Neural crest cell (in vitro differentiated cells): ENCODE results near the gene NDUFA3. TPM values are rescaled to one million over a fixed set of nuclear protein-coding genes. Genes with fewer than 3 reads are reported as not detected.

ENCODE experiments used
- DNase-seq: peaks from one replicate; pipeline ENCODE4 v3.0.0; 2021; ENCODE audit warnings: low read depth, mixed read lengths, low spot score
- H3K27ac Mint-ChIP-seq: one replicate; pipeline ENCODE4 v1.8.0; 2021; ENCODE audit warnings: mild to moderate bottlenecking, mixed read lengths; ENCODE audit not compliant: unreplicated experiment
- H3K27me3 Mint-ChIP-seq: 2 replicates; pipeline ENCODE4 v1.8.0; 2021; ENCODE audit warnings: low read depth, mild to moderate bottlenecking, mixed read lengths
- H3K36me3 Mint-ChIP-seq: 2 replicates; pipeline ENCODE4 v1.8.0; 2021; ENCODE audit warnings: low read depth, mild to moderate bottlenecking, mixed read lengths
- H3K4me1 Mint-ChIP-seq: 2 replicates; pipeline ENCODE4 v1.8.0; 2021; ENCODE audit warnings: mixed read lengths
- H3K4me3 Mint-ChIP-seq: one replicate; pipeline ENCODE4 v1.8.0; 2021; ENCODE audit warnings: mild to moderate bottlenecking, mixed read lengths
- H3K9me3 Mint-ChIP-seq: 2 replicates; pipeline ENCODE4 v1.8.0; 2021; ENCODE audit warnings: mixed read lengths
- CTCF ChIP-seq: fragments of 200-600 bp; sonication (generic); conservative IDR thresholded peaks from 2 replicates; pipeline ENCODE4 v1.5.0; 2021; ENCODE audit warnings: antibody characterized with exemption, mild to moderate bottlenecking
- total RNA-seq: library from RNA; stranded (reverse); gene quantifications from 2 replicates; pipeline ENCODE4 v1.2.1, GENCODE V29; 2021

Gene NDUFA3
- total RNA-seq, 1 donor from 2014 or later, result 131 TPM

GRCh38 chr19:54147676-54148075 is 45.0 kb downstream of the NDUFA3 start:
- peaks cover 12% of the 10 kb centered on the region for H3K36me3 Mint-ChIP-seq
- peaks cover 3% of the 10 kb centered on the region for H3K27me3 Mint-ChIP-seq
- no peaks in the 10 kb centered on the region for H3K4me1 Mint-ChIP-seq
- H3K4me3 Mint-ChIP-seq, result no peak overlapping the region
- H3K27ac Mint-ChIP-seq, result no peak overlapping the region
- no peaks in the 10 kb centered on the region for H3K9me3 Mint-ChIP-seq
- DNase-seq, result no peak
- no peak for TF ChIP-seq CTCF

- DNase-seq, result no peak
- Mint-ChIP-seq H3K4me1 (no peaks in the 10 kb centered on the region), H3K9me3 (no peaks in the 10 kb centered on the region), H3K4me3 (no peak overlapping the region), H3K27ac (no peak overlapping the region), H3K36me3 (peaks cover 12% of the 10 kb centered on the region), H3K27me3 (peaks cover 3% of the 10 kb centered on the region)
- TF ChIP-seq CTCF, result no peak
Observed at GRCh38 chr19:54148158-54148557, 45.5 kb downstream of the NDUFA3 start.

GRCh38 chr19:54149021-54149812 is 46.6 kb downstream of the NDUFA3 start:
- Mint-ChIP-seq H3K4me3 (peak overlapping the region; percentile 72), H3K9me3 (no peaks in the 10 kb centered on the region), H3K27ac (peak overlapping the region; percentile 43), H3K27me3 (peaks cover 3% of the 10 kb centered on the region), H3K4me1 (no peaks in the 10 kb centered on the region), H3K36me3 (peaks cover 15% of the 10 kb centered on the region)
- TF ChIP-seq CTCF, result no peak
- no peak for DNase-seq

DNA sequence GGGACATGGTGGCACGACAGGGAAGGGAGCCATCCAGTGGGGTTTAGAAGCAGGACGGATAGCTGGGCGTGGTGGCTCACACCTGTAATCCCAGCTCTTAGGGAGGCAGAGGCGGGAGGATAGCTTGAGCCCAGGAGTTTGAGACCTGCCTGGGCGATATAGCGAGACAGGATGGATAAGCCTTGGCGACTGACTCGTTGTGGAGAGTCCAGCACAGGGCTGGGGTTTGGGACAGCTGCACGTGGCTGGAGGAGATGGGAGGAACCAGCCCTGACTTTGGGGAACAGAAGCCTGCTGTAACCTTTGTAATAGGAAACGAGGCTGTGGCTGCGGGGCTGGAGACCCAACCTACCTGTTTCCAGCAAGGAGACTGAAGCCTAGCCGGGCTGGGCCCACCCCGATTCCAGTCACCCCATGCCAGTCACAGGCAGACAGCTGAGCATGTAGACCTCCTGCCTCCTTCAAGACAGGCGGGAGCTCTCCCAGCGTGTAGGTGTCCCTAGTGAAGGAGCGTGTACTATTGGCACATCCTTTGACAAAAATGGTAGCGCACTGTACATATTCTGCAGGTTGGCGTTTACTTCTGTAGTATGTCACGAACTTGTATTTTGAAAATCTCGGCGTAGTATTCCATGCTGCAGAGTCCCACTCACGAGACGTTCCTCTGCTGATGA is 48.8 kb downstream of the NDUFA3 start:
- no peaks in the 10 kb centered on the region for H3K9me3 Mint-ChIP-seq
- TF ChIP-seq CTCF, result no peak
- H3K4me1 Mint-ChIP-seq, result no peaks in the 10 kb centered on the region
- peaks cover 7% of the 10 kb centered on the region for H3K36me3 Mint-ChIP-seq
- H3K4me3 Mint-ChIP-seq, result peak overlapping the region; percentile 46
- peak overlapping the region; percentile 67 for H3K27ac Mint-ChIP-seq
- DNase-seq, result no peak
- peaks cover 3% of the 10 kb centered on the region for H3K27me3 Mint-ChIP-seq

DNA sequence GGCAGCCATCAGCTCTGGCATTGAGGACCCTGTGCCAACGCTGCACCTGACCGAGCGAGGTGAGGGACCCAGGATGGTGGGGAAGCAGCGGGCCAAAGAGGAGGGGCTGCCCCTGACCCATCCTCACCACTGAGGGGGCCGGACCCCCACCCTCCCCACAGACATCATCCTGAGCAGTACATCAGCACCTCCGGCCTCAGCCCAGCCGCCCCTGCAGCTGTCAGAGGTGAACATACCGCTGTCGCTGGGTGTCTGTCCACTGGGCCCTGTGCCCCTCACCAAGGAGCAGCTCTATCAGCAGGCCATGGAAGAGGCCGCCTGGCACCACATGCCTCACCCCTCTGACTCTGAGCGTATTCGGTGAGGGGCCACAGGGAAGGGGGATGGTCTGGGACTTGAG is 49.6 kb downstream of the NDUFA3 start:
- Mint-ChIP-seq H3K4me1 (peaks cover 4% of the 10 kb centered on the region), H3K36me3 (peaks cover 9% of the 10 kb centered on the region)
- TF ChIP-seq CTCF, result no peak

More for the DNA sequence above, 49.6 kb downstream of the NDUFA3 start:
- Mint-ChIP-seq H3K27ac (no peak overlapping the region), H3K4me3 (no peak overlapping the region), H3K9me3 (no peaks in the 10 kb centered on the region), H3K27me3 (peaks cover 3% of the 10 kb centered on the region)
- DNase-seq, result no peak
